ENCODE measurements around the gene NDFIP2.

NDFIP2 gene

DNA sequence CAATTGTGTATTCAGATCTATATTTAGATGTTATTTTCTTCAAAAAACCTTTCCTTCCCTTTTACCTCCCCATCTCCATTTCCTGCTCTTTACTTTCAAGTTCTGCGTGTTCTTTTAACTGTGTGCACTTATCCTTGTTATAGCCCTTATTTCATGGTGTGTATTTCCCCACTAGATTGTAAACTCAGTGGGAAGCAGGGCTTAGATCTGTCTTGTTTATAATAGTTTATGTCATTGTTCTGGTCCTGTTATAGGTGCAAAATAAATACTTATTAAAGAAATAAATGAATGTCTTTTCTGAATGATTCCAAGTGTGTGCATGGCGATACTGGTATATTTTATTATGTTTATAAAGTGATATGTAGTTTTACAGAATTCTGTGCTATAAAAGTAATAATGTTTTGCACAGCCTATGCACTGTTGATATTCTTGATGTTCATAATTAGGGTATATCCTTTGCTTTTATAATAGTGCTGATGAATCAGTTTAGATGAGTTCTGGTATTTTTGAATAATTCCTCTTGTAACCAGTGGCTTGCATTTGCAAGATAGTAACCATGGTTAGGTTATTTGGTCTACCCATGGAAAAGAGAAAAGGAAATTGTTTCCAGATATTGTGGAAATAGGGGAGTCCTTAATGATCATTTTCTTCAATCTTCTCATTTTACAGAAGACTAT is 12.1 kb downstream of the NDFIP2 start:
- H3K4me3 Mint-ChIP-seq = peak overlapping the region; percentile 87
- peak overlapping the region; percentile 97 for H3K27ac Mint-ChIP-seq
- H3K9me3 Mint-ChIP-seq = peaks cover 8% of the 10 kb centered on the region
- H3K4me1 Mint-ChIP-seq (ENCODE audit: low read depth) = peaks cover 74% of the 10 kb centered on the region
- H3K27me3 Mint-ChIP-seq (ENCODE audit: low read depth) = no peaks in the 10 kb centered on the region
- H3K36me3 Mint-ChIP-seq (ENCODE audit: low read depth) = peaks cover 29% of the 10 kb centered on the region

DNA sequence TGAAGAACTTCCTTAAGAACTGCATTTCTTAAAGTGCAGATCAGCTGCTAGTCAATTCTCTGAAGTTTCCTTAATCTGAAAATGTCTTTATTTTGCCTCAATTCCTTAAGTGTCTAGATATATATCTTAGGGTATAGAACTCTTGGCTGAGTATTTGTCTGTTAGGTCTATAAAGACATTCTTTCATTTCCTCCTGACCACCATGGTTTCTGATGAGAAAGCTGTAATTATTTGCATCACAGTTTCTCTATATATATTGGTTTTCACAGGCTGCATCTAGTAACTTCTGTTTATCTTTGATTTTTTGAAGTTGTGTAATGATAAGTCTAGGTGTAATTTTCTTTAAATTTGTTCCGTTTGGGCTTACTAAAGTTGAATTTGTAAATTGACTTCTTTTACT is 15.2 kb downstream of the NDFIP2 start:
- H3K36me3 Mint-ChIP-seq (ENCODE audit: low read depth) = peaks cover 36% of the 10 kb centered on the region
- H3K4me3 Mint-ChIP-seq = no peak overlapping the region
- peaks cover 81% of the 10 kb centered on the region for H3K4me1 Mint-ChIP-seq (ENCODE audit: low read depth)
- H3K9me3 Mint-ChIP-seq = no peaks in the 10 kb centered on the region
- no peaks in the 10 kb centered on the region for H3K27me3 Mint-ChIP-seq (ENCODE audit: low read depth)
- no peak overlapping the region for H3K27ac Mint-ChIP-seq

DNA sequence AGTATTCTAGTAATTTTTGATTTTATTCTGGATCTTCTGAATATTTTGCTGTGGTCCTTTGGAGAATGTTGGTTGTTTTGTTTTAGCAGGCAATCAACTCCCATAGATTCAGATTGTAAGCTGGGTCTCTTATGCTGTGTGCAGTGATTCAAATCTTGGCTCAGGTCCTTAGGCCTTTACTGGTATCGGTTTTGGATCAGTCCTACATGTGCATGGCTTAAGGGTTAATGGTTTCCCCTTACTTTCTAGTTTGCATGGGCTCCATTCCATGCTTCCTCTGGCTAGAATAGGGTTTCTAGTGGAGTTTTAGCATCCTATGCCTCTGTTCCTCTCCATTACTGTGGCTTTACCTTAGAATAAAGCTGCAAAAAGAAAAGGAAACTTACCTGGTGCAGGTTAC is 16.1 kb downstream of the NDFIP2 start:
- peaks cover 41% of the 10 kb centered on the region for H3K36me3 Mint-ChIP-seq (ENCODE audit: low read depth)
- peaks cover 80% of the 10 kb centered on the region for H3K4me1 Mint-ChIP-seq (ENCODE audit: low read depth)

DNA sequence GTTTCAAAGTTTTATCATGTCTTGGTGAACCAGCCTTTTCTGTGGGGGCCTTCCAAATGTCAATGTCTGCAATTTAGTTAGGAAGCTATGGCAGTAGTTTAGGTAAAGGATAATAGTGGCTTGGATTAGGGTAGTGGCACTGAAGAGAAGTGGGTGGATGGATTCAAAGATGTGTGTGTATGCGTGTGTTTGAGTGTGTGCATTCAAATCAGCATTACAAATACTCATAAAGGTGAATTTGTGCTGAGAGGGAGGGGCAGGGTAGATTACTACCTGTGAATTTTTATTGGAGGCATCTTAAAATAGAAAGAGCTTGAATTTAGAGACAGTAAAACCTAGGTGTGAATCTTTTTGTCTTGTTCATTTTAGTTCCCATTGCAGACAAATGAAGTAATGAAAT is 16.9 kb downstream of the NDFIP2 start:
- H3K4me1 Mint-ChIP-seq (ENCODE audit: low read depth) = peaks cover 80% of the 10 kb centered on the region
- peak overlapping the region; percentile 16 for H3K4me3 Mint-ChIP-seq
- H3K27me3 Mint-ChIP-seq (ENCODE audit: low read depth) = no peaks in the 10 kb centered on the region
- no peaks in the 10 kb centered on the region for H3K9me3 Mint-ChIP-seq
- no peak overlapping the region for H3K27ac Mint-ChIP-seq
- H3K36me3 Mint-ChIP-seq (ENCODE audit: low read depth) = peaks cover 39% of the 10 kb centered on the region

More for the DNA sequence above, 16.1 kb downstream of the NDFIP2 start:
- H3K27ac Mint-ChIP-seq = no peak overlapping the region
- H3K4me3 Mint-ChIP-seq = no peak overlapping the region
- no peaks in the 10 kb centered on the region for H3K9me3 Mint-ChIP-seq
- H3K27me3 Mint-ChIP-seq (ENCODE audit: low read depth) = no peaks in the 10 kb centered on the region

GRCh38 chr13:79500829-79501228 is 19.9 kb downstream of the NDFIP2 start:
- Mint-ChIP-seq H3K4me3 (peak overlapping the region; percentile 24), H3K27me3 (ENCODE audit: low read depth) (no peaks in the 10 kb centered on the region), H3K4me1 (ENCODE audit: low read depth) (peaks cover 66% of the 10 kb centered on the region), H3K36me3 (ENCODE audit: low read depth) (peaks cover 40% of the 10 kb centered on the region), H3K9me3 (no peaks in the 10 kb centered on the region), H3K27ac (peak overlapping the region; percentile 46)

- Mint-ChIP-seq H3K4me1 (ENCODE audit: low read depth) (peaks cover 62% of the 10 kb centered on the region), H3K36me3 (ENCODE audit: low read depth) (peaks cover 40% of the 10 kb centered on the region)
Observed at GRCh38 chr13:79501538-79502232, 20.7 kb downstream of the NDFIP2 start.

DNA sequence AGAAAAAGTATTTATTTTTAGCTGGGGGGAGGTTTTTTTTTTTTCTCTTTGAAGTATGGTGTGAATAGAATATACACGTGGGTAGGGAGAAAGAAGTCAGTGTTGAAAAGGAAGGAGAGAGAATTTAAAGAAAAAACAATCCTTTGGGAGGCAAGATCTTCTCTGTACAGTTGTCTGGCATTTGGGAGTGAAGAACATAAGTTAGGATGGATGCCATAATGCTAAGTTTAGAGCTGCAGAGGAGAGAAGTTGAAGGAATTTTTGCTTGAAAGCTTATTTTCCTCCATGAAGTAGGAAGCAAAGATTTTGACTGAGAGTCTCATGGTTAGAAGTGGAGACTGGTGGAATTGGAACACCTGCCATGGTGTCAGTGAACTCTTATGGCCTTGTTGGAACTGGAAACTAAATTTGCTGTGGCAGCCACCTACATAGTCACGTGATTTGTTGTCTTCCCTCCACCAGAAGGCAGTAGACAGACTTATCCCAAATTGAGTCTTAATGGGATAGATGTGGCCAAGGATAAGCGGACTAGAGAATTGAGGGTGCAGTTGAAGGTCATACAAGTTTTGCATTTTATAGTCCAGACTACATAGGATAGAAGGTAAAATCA is 22.0 kb downstream of the NDFIP2 start:
- Mint-ChIP-seq H3K9me3 (no peaks in the 10 kb centered on the region), H3K4me1 (ENCODE audit: low read depth) (peaks cover 57% of the 10 kb centered on the region), H3K27ac (no peak overlapping the region), H3K36me3 (ENCODE audit: low read depth) (peaks cover 39% of the 10 kb centered on the region), H3K4me3 (no peak overlapping the region), H3K27me3 (ENCODE audit: low read depth) (no peaks in the 10 kb centered on the region)

More at GRCh38 chr13:79501538-79502232, 20.7 kb downstream of the NDFIP2 start:
- H3K27ac Mint-ChIP-seq = peak overlapping the region; percentile 46
- no peaks in the 10 kb centered on the region for H3K9me3 Mint-ChIP-seq
- H3K4me3 Mint-ChIP-seq = peak overlapping the region; percentile 24
- H3K27me3 Mint-ChIP-seq (ENCODE audit: low read depth) = no peaks in the 10 kb centered on the region

GRCh38 chr13:79503473-79504017 is 22.6 kb downstream of the NDFIP2 start:
- H3K4me1 Mint-ChIP-seq (ENCODE audit: low read depth) = peaks cover 58% of the 10 kb centered on the region
- H3K36me3 Mint-ChIP-seq (ENCODE audit: low read depth) = peaks cover 41% of the 10 kb centered on the region
- H3K27ac Mint-ChIP-seq = no peak overlapping the region
- no peaks in the 10 kb centered on the region for H3K9me3 Mint-ChIP-seq
- H3K27me3 Mint-ChIP-seq (ENCODE audit: low read depth) = no peaks in the 10 kb centered on the region
- no peak overlapping the region for H3K4me3 Mint-ChIP-seq

DNA sequence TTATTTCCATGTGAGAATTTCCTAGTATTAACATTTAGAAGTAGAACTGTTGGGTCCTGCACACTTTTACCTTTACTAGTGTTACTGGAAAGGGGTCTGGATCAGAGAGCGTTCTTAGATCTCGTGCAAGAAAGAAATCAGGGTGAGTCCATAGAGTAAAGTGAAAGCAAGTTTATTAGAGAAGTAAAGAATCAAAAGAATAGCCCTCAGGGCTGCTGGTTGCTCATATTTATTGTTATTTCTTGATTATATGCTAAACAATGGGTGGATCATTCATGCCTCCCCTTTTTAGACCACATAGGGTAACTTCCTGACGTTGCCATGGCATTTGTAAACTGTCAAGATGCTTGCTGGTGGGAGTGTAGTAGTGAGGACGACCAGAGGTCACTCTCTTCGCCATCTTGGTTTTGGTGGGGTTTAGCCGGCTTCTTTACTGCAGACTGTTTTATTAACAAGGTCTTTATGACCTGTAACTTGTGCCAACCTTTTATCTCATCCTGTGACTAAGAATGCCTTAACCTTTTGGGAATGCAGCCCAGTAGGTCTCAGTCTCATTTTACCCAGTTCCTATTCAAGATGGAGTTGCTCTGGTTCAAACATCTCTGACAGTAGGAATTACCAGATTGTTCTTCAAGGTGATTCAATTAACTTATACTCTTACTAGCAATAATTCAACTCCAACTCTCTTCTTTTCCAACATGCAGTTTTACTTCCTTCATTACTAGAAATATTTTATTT is 27.4 kb downstream of the NDFIP2 start:
- Mint-ChIP-seq H3K27me3 (ENCODE audit: low read depth) (no peaks in the 10 kb centered on the region), H3K27ac (no peak overlapping the region), H3K9me3 (no peaks in the 10 kb centered on the region), H3K36me3 (ENCODE audit: low read depth) (peaks cover 28% of the 10 kb centered on the region), H3K4me3 (no peak overlapping the region), H3K4me1 (ENCODE audit: low read depth) (peaks cover 50% of the 10 kb centered on the region)

- Mint-ChIP-seq H3K4me3 (no peak overlapping the region), H3K36me3 (ENCODE audit: low read depth) (peaks cover 36% of the 10 kb centered on the region), H3K27me3 (ENCODE audit: low read depth) (no peaks in the 10 kb centered on the region), H3K27ac (no peak overlapping the region), H3K4me1 (ENCODE audit: low read depth) (peaks cover 59% of the 10 kb centered on the region), H3K9me3 (no peaks in the 10 kb centered on the region)
Observed at GRCh38 chr13:79511611-79512010, 30.7 kb downstream of the NDFIP2 start.

GRCh38 chr13:79512950-79513349 is 32.0 kb downstream of the NDFIP2 start:
- no peaks in the 10 kb centered on the region for H3K27me3 Mint-ChIP-seq (ENCODE audit: low read depth)
- H3K4me1 Mint-ChIP-seq (ENCODE audit: low read depth) = peaks cover 62% of the 10 kb centered on the region
- H3K36me3 Mint-ChIP-seq (ENCODE audit: low read depth) = peaks cover 35% of the 10 kb centered on the region
- H3K4me3 Mint-ChIP-seq = no peak overlapping the region
- H3K9me3 Mint-ChIP-seq = no peaks in the 10 kb centered on the region
- no peak overlapping the region for H3K27ac Mint-ChIP-seq

DNA sequence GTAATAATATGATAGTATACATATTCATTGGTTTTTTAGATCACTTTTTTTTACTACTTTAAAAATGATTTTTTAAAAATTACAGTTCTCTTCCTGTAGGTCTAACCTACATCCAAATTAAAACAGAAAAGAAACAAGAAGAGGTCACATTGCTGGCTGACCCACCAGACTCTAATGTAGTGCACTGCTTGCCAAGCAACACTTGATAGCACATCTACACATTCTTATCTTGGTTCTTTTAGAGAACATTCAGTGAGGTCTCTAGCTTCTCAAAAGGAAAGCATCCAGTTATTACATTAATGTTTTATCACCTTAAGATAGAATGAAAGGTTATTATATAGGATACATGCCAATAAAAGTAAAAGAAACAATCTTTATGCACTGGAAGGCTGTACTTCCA is 35.6 kb downstream of the NDFIP2 start:
- Mint-ChIP-seq H3K27ac (no peak overlapping the region), H3K27me3 (ENCODE audit: low read depth) (no peaks in the 10 kb centered on the region), H3K36me3 (ENCODE audit: low read depth) (peaks cover 38% of the 10 kb centered on the region), H3K9me3 (no peaks in the 10 kb centered on the region), H3K4me3 (no peak overlapping the region), H3K4me1 (ENCODE audit: low read depth) (peaks cover 60% of the 10 kb centered on the region)

DNA sequence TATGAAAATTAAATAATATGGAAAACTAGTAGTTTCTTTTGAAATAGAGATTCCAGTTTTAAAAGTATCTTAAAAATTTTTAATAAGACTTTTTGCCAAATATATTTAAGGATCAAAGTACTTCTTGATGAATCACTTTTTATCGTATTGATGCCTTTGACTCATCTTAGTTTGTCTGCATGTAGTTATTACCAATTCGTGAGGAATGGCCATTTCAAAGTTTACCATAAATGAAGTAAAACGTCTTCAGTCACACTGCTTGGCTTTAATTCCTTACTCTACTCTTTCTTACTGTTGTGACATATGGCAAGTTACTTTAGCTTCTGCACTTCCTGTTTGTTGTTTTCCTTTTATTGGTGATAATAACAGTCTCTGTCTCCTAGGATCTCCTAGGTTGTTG is 38.3 kb downstream of the NDFIP2 start:
- Mint-ChIP-seq H3K9me3 (no peaks in the 10 kb centered on the region), H3K4me3 (no peak overlapping the region), H3K27me3 (ENCODE audit: low read depth) (no peaks in the 10 kb centered on the region), H3K4me1 (ENCODE audit: low read depth) (peaks cover 50% of the 10 kb centered on the region), H3K36me3 (ENCODE audit: low read depth) (peaks cover 39% of the 10 kb centered on the region), H3K27ac (no peak overlapping the region)

DNA sequence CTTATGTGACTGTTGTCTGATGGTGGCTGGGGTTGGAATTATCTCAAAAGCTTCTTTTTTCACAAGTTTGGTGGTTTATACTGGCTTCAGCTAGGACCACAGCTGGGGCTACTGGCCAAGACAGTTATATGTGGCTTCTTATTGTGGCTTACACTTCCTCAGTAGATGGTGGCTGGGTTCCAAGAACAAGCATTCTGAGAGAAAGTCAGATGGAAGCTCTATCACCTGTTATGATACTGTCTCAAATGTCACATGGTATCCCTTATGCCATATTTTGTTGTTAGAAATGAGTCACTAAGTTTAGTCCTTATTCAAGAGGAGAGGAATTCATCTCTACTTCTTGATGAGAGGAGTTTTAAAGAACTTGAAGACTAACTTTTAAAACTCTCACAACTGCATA is 41.6 kb downstream of the NDFIP2 start:
- H3K4me1 Mint-ChIP-seq (ENCODE audit: low read depth) = peaks cover 36% of the 10 kb centered on the region
- peak overlapping the region; percentile 75 for H3K4me3 Mint-ChIP-seq
- H3K36me3 Mint-ChIP-seq (ENCODE audit: low read depth) = peaks cover 27% of the 10 kb centered on the region
- H3K9me3 Mint-ChIP-seq = no peaks in the 10 kb centered on the region
- H3K27ac Mint-ChIP-seq = peak overlapping the region; percentile 94
- no peaks in the 10 kb centered on the region for H3K27me3 Mint-ChIP-seq (ENCODE audit: low read depth)
